ENCODE data around the gene AKAP13.

AKAP13 gene

GRCh38 chr15:85749261-85750151, 369.1 kb downstream of the AKAP13 start:
- DNase-seq = no peak

GRCh38 chr15:85750319-85751290, 370.2 kb downstream of the AKAP13 start:
- no peak for DNase-seq

GRCh38 chr15:85751291-85752123, 371.1 kb downstream of the AKAP13 start:
- DNase-seq = no peak

DNA sequence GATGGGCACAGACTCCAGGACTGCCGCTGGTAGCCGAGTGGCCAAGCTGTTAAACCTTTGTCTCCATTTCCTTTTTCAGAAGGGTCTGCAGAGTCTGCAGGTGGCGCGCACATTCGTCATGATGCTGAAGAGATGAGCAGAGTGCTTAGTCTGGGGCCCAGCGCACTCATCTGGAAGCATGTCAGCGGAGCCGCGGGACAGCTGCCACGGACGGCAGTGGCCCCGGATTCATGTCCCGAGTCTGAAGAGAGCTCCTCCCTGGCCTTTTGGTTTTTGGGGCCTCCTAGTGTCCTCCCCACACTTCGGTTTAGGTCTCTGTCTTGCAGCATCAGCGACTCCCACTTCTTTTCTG, 371.7 kb downstream of the AKAP13 start:
- DNase-seq = no peak

- DNase-seq = no peak
Observed at GRCh38 chr15:85752491-85752961, 372.1 kb downstream of the AKAP13 start.

- no peak for DNase-seq
Observed at GRCh38 chr15:85753261-85753660, 372.9 kb downstream of the AKAP13 start.

DNA sequence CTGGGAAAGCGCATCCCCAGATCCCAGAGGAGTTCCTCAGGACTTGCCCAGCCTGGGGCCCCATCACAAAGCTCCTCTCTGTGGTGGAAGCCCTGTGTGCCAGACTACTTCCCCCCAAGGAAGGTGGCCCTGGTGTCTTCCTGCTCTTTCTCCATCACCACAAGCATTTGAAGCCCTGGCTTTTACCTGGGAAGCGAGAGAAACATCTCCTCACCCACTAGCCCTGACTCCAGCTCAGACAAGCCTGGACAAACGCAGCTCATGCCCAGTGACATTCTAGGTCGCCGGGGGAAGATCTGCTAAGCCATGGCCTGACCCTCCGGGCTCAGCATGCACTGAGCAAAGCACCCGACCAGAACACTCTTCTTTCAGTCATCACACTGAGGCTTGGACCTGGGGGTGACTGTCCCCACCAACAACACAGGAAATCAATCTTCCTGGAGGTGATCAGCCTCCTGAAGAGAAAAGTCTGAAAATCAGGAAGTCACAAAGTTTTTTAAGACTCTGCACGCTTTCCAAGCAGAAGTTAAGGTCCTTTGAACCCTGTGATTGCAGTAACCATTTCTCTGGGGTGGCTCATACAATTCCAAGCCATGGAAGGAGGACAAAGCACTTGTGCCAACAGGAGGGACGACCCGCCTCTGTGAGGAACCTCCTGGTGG, 373.5 kb downstream of the AKAP13 start:
- no peak for DNase-seq

GRCh38 chr15:85754989-85755388, 374.6 kb downstream of the AKAP13 start:
- no peak for DNase-seq

GRCh38 chr15:85755471-85755870, 375.1 kb downstream of the AKAP13 start:
- DNase-seq = no peak

- no peak for DNase-seq
Observed at GRCh38 chr15:85755942-85756341, 375.5 kb downstream of the AKAP13 start.

DNA sequence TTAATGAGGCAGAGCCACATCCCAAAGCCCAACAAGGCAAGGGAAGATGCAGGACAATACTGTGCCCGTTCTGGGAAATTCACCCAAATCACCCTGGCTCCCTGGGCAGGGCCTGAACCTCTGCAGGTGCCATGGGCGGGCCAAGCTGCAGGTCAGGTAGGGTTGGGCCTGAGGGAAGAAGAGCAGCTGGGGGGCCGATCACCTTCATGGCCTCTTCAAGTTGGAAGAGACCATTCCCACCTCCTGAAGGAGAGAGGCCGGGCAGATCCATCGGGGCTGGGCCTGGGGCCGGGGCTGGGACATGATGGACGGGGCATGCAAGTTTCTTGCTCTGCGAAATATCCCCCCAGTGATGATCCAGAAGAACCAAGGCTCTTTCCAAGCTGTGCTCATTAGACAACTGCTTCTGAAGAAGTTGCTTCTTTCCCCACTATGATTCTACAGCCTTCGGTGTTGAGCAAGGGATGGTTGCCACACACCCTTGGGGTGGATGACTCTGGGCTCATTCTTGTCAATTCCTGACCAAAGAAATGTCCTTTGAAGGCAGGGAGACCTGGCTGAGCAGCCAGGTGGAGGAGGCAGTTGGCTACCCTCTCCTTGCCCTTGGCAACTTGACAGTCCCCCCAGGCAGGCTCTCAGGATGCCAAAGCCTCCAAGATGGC, 376.1 kb downstream of the AKAP13 start:
- no peak for DNase-seq

DNA sequence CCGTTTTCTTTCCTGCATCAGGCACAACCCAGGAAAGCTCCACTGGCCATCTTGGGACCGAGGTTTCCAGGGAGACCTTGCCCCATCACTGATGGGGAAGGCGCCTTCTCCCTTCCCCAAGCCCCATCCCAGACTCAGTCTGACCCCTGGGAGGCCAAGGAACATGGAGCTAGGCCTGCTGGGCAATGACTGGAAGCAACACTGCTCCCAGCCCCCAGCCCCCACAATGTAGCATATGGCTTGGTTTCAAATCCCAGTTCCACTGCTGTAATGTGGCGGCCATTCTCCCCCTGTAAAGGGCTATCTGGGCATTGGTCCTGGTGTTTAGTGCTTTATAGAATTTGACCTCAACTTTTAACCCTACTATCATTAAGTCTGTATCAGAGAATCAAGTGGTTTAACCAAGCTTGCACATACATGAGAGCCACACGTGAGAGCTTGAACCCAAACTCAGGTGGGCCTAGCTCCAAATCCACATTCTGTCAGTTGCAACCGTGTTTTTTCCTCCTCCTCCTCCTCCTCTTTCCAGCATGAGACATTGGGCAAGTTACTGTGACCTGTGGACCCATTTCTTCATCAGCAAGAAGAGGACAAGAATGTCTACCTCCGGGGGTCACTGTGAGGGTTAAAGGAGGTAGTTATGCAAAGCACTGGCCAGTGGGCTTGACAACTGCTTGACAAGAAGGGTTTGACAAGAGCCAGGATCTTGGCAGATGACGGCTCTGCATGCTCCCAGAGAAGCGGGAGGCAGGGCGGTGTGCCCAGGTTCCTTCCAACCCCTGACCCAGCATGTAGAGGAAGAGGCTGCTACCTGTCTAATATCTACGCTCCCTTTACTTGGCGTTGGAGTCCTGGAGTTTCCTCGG, 376.9 kb downstream of the AKAP13 start:
- no peak for DNase-seq

GRCh38 chr15:85757939-85758654, 377.7 kb downstream of the AKAP13 start:
- DNase-seq = no peak

- DNase-seq = no peak
Observed at GRCh38 chr15:85758655-85758978, 378.2 kb downstream of the AKAP13 start.

- no peak for DNase-seq
Observed at GRCh38 chr15:85759376-85759775, 379.0 kb downstream of the AKAP13 start.

DNA sequence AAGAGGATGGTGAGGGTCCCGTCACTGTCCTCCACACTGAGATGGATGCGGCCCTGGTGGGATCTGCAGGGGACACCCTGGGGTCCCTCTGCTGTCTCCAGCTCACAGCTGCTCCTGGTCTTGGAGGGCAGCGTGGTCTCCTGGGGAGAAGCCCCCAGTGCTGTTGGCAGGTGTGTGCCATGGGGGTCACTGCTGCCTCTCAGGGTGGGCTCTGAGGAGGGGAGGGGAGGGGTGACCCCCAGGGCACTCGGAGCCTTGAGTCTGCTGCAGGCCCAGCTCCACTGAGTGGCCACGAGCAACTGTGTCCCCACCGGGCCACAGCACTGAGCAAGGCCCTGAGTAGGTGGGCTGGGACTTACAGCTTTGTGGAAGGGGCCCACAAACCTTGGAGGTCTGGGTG, 379.6 kb downstream of the AKAP13 start:
- no peak for DNase-seq

DNA sequence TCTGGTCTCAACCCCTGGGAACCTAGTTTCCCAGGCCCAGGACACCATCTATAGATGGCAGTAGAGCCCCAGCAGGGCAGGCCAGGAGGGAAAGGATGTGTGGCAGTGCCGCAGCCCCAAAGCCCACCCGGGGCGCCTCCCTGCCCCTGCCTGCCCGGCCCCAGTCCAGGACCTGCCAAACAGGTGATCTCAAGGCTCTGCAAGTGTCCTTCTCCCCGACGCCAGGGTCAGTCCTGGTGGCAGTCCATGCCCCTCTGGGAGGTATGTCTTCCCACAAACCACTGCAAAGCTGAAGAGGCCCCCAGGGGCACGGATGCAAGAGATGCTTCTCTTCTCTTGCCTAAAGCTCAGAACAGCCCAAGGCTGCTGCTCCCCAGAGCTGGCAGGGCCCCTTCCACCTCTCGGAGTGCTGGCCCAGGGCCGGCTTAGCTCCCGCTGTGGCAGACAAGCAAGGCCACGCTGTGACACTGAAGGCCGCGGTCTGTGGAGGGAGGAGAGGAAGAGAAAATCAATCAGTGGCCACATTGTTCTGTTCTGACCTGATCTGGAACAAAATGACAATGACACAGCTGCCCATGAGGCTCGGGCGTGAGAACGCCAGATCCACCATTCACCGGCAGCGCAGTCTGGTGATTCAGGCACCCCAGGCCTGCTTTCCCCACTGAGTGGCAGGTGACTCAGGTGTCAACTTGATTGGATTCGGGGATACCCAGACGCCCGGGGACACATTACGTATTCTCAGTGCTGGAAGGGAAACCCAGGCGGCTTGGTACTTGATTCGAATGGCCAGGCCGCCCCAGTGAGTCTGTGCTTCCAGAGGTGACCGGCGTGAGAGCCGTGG, 380.3 kb downstream of the AKAP13 start:
- DNase-seq = no peak

GRCh38 chr15:85761635-85762034, 381.2 kb downstream of the AKAP13 start:
- no peak for DNase-seq
